ENCODE data around the gene UBTD1.
A peak's percentile ranks its signal among the peaks of the same experiment; 100 is the strongest.
"Not testable (repeated sequence)": the region's sequence is repeated elsewhere in the genome, so short reads cannot be mapped to it uniquely, and the experiment has no call there.

UBTD1 gene

DNA sequence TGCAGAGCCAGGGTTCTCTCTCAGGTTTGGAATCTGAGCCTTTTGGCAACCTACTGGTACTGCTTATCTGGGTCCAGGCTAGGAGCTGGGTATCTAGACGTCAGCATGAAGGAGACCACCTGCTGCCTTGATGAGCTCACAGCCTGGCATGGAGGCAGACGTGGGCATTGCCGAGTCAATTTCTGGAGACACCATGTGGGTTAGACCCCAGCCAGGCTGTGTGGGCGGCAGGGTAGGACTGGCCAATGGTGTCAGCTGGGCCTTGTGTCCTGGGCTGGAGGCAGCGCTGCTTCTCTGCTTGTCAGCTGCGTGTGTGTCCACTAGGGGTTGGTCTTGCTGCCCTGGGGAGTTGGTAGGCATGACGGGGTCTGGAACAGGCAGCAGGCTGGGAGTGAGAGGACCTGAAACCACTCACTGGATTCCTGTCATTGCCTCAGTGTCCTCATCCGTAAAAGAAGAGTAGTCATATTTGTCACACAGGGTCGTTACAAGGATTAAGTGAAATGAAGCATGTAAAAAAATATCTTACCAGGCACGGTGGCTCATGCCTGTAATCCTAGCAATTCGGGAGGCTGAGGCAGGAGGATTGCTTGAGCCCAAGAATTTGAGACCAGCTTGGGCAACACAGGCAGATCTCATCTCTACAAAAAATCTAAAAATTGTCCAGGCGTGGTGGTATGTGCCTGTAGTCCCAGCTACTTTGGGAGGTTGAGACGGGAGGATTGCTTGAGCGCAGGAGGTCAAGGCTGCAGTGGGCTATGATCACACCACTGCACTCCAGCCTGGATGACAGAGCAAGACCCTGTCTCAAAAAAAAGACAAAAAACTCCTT is 42.2 kb downstream of the UBTD1 start:
- no peak for DNase-seq

DNA sequence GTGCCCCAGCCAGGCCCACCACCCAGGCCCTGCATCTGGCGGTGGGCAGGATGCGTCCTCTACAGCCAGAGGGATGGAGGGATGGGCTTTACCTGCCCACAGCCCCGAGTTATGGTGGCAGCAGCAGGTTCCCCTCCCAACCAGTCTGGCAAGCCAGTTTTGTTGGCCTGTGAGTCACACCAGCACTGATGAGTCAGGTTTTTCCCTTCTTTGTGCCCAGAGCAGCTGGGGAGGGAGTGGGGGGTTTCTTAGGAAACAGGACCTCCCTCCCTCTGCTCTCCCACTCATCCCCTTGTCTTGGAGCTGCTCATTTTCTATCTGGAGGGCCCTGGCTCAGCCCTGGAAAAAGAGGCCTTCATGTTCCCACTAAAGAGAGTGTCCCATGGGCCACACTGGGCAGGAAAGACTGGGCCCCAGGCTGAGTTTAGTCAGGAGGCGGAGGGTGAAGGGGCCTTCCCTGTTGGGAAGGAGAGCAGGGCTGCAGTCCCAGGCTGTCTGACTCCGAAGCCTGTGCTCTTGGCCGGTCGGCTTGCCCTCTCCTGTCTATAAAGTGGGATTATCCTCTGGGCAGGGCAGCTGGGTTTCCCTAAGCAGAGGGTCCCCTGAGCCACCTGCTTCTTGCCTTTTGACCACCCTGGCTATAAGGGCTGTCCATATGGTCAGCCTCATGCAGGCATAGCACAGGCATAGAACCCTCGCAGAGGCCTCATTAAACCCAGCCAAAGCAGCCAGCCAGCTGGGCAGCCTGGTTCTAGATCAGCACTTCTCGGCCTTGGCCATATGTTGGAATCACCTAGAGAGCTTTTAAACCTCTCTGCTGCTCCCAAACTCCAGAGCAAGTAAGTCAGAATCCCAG is 43.7 kb downstream of the UBTD1 start:
- DNase-seq: no peak

DNA sequence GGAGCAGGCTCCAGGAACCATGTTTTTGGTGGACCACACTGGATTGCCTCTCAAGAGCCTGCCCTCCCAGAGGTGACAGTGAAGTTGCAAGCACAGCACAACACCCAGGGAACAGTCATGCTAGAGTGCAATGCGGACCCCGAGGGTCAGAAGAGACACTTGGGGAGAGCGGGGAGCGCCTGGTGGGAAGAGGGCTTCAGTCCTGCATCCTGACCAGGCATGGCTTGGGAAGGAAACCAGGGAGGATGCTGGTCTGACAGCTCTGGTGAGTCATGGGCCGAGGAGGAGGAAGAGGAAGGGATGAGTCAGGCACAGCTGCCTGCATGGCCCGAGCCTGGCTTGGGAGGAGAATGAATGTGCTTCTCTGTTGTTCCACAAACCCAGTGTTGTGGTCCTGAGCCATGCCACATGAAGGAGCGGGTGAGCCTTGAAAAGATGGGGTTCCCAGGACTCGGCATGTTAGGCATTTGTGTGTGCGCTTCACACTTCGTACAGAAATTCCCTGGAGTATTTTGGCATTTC is 44.4 kb downstream of the UBTD1 start:
- DNase-seq: no peak

DNA sequence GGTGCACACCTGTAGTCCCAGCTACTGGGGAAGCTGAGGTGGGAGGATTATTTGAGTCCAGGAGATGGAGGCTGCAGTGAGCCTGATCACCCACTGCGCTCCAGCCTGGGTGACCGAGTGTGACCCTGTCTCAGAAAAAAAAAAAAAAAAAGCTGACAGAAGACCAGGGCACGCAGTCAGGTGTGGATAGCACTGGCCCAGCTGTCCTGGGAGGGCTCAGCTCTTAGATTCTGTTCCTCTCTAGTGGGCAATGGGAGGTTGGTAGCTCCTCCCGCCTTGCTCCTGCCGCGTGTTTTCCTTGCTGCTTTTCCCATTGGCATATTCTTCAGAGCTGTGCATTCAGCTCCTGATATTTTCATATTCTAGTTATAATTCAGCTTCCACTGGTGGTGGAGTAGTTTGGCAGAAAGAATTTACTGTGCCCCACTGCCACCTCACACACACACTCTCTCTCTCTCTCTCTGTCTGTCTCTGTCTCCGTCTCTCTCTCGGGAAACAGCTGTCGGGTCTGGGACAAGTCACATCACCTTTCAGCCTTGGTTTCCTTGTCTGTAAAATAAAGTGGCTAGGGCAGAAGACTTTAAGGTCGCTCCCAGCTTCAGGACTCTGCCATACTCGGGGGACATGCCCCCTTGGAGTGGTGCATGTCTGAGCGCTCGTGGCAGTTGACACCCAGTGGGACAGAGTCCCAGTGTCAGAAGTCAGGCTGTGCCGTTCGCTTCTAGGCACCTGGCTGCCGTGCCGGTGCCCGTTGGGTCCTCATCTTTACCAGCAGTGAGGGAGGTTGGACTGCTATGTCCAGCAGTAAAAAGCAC is 47.9 kb downstream of the UBTD1 start:
- DNase-seq: no peak

DNA sequence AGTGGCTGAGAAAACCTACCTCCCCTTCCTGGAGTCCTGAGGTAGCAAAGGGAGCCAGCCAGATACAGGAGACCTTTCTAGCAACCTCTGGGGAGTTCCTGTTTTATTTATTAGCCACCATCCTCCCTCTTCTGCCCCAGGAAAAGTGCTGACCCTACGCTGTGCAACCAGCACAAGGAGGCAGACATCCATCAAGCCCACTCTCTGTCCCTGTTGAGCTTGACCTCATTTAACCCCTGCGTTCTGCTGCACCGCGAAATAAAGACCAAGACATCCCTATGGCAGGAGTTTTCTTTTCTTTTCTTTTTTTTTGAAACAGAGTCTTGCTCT is 48.5 kb downstream of the UBTD1 start:
- DNase-seq: no peak

DNA sequence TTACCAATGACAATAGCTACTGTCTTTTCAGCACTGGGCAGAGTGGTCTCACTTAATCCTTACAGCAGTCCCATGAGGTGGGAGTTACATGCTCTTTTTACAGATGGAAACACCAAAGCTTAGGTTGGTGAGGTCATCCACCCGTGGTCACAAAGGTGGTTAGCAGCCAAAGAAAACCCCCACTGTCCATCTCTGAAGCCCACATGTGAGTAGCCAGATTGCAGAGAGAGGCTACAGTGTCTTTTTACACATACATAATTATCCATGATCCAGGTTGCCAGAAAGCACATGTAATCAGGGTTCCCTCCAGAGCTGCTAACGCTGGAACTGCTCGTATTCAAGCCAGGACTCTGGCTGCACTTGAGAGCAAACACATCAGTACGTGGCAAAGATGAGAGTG is 49.2 kb downstream of the UBTD1 start:
- DNase-seq: no peak

DNA sequence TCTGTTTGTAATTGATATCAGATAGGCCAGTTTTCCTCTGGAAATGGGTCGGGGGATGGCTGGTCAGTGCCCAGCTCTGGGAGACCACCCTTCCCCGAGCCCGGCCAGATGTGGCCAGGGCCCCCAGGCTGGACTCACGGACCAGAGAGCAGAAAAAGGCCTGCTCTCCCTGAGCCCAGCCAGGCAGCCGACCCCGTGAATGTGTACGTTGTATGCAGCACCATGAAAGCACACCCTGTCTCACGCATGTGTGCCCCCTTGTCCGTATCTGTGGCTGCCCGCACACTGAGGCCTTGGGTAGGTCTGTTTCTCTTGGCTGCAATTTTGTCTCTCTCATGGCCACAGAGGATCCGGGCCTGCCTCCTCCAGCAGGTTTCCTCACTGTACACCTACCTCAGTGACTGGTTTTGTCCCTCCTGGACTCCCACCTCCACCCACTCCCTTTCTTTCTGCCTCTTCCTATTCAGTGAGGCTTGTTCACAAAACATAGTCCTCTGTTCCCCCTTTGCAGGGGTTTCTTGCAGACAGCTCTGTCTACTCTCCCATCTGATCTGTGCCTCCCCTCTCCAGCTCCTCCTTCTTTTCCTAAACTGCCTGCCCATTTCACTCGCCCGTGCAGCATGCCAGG is 50.2 kb downstream of the UBTD1 start:
- no peak for DNase-seq

DNA sequence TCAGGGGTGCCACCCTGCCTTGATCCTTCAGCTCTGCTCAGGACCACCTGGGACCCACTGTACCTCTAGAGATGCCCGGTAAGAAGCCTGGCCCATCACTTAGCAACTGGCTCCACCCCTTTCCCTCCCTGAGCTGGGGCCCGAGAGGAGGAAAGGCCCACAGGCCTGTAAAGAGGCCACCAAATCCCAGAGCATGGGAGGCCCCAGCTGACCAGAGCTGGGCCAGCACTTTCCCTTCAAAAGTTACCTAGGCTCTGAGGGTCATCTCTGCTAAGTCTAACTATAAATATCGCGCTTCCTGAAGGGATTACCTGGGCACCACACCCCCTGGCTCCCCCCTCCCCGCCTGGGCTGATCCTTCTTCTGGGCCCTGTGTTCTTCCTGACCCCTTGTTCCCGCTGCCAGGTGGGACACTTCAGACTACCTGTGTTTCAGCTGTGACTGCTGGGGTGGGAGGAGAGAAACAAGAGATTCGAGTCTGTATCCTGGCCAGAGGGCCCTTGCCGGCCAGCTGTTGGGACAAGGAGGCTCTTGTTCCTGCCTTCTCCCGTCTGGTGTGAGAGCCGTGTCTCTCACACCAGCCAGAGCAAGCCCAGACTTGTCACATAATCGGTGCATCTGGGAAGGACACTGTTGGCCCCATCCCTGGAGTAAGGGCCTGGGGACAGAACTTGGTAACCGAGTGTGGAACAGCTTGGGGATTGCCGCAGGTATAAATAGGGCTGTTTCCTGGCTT is 51.0 kb downstream of the UBTD1 start:
- DNase-seq: no peak

DNA sequence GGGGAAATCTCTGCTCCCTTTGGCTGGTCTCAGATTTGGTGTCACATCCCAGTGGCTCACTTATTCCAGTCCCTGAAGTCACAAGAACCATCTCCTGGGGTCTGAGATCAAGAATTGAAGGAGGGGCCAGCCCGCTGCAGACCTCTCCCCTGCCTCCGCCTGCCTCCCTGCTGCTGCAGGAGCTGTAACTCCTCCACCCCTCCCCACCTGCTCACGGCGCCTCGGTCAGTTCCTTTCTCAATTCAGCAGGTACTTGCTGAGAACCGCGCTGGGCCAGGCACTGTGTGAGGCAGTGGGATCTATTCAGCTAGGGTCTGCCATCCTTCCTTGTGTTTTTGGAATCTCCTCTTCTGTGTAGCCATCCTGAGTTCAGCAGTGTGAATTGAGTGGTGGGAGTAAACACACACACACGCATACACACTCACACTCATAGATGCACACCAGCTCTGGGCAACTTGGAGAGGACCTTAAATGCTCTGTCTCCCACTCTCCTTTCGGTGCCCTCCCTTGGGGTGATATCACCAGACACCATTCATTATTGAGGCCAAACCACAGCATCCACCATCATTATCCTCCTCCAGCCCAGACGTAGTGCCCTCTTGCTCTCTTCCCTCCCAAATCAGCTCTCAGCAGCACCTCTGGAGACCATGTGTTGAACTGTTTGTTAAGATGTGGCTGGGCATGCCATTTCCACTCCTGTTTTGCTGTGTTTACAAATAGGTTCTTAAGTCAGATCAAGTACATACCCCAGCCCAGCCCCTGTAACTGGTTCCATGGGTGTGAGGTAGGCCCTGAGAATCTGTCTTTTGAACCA is 51.8 kb downstream of the UBTD1 start:
- no peak for DNase-seq

DNA sequence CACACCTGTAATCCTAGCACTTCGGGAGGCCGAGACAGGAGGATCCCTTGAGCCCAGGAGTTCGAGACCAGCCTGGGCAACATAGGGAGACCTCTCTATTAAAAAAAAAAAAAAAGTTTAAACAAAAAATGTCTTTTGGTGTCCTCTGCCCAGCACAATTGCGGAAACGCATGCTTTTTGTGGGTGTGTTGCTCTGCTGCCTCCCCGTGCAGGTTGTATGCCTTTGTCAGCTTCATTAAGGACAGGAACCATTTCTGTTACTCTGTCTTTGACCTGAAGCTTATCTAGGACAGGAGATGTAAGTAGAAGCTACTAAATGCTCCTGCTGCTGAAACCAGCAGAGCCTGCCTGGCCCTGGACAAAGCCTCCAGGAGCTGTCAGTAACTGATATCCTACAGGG is 52.5 kb downstream of the UBTD1 start:
- no peak for DNase-seq

DNA sequence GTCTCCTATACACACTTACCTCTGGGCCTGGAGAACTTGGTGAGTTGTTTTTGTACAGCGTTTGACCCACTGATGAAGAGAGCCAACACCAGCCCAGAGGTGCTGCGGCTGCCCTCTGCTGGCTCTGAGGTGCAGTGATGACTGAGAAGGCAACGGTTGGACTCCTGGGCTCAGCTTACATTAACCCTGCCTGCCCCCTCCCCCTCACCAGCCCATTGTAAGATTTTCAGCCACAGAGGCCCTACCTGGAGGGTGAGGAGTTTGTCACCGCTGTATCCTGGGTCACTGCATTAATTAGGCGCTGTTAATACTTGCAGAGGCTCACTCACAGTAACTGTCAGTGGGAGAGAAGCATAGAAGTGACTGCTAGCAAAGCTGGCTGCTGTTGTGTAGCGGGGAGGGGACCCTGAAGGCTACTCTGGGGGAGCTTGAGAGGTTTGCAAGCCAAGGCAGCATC is 54.9 kb downstream of the UBTD1 start:
- peak; percentile 33 for DNase-seq

DNA sequence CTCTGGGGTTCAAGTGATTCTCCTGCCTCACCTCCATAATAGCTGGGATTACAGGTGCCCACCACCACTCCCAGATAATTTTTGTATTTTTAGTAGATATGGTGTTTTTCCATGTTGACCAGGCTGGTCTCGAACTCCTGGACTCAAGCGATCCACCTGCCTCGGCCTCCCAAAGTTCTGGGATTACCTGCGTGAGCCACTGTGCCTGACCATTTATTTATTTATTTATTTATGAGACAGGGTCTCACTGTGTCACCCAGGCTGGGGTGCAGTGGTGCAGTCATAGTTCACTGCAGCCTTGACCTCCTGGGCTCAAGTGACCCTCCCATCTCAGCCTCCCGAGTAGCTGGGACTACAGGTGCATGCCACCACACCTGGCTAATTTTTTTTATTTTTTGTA is 55.6 kb downstream of the UBTD1 start:
- DNase-seq: not testable (repeated sequence)

DNA sequence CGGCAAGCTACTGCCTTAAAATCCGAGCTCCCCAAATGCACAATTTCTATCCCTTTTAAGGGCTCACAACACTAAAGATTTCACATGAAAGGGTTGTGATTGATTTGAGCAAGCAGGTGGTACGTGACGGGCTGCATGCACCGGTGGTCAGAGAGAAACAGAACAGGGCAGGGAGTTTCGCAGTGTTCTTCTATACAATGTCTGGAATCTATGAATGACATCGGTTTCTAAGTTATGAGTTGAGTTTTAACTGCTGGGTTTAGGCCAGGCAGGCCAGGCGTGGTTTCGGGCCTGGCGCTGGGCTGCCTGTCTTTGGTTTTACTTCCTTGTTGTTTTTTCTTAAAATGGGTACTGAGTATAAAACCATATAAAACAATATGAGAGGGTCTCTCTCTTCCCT is 56.8 kb downstream of the UBTD1 start:
- DNase-seq: not testable (repeated sequence)

DNA sequence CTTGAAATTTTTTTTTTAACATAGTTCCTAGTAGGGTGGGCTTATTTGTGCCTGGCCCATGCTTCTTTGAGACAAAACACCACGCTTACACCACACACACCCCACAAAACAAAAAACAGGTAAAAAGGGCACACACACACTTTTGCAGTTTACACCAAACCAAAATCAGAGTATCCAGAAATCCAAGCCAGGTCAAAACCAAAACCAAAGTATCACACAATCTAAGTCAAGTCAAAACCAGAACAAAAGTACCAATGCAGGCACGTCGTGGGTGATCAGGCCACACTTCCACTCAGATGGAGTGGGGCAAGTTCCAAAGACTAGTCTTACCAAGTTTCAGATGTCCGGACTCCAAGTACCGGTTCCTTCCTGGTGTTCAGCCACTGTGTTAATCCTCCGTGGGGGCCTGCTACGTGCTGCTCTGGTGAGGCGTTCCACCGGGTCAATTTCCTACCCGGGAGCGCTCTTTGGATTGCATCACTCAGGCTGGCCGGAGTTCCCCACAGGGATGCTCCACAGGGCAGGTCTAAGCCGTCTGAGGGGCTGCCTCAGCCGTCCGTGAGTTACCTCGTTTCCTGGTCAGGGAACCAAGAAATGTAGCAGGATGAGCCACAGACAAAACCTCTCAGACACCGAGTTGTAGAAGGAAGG is 62.1 kb downstream of the UBTD1 start:
- DNase-seq: not testable (repeated sequence)

DNA sequence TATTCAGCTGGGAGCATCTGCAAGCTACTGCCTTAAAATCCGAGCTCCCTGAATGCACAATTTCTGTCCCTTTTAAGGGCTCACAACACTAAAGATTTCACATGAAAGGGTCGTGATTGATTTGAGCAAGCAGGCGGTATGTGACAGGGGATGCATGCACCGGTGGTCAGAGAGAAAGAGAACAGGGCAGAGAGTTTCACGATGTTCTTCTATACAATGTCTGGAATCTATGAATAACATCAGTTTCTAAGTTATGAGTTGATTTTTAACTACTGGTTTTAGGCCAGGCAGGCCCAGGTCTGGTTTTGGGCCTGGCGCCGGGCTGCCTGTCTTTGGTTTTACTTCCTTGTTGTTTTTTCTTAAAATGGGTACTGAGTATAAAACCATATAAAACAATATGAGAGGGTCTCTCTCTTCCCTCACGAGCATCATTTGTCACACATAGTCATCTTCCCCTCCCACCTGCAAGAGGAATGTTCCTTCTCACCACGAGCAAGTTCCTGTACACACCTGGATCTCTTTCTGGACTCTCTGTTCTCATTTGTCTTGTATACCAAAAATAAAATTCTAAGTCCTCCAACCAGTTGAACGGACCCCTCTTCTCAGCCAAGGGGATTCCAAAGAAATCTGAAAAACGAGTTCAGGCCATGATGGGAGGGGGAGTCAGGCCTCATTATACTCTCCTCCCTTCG is 62.8 kb downstream of the UBTD1 start:
- DNase-seq: not testable (repeated sequence)

DNA sequence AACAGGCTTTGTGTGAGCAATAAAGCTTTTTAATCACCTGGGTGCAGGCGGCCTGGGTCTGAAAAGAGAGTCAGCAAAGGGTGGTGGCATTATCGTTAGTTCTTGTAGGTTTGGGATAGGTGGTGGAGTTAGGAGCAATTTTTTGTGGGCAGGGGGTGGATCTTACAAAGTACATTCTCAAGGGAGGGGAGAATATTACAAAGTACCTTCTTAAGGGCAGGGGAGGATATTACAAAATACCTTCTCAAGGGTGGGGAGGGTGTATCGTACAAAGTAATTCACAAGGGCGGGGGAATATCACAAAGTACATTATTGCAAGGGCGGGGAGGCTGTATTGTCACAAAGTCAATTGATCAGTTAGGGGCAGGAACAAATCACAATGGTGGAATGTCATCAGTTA is 63.6 kb downstream of the UBTD1 start:
- DNase-seq: not testable (repeated sequence)

DNA sequence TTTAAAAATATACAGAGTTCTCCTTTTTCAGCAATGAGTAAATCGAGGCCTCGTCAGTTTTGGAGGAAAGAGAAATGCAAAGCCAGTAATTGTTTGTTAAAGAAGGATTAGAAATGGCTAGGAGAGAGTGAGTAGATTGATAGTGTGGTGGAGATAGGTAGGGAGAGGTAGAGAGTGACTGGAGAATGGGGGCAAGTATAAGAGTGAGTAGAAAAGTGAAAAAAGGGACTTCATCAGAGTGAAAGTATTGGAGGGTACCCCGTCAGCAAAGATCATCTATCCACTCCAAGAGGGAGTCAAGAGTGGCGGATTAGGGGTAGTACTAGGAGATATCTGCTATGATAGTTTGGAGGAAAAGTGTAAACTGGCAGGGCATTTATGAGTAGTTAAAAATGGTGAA is 64.6 kb downstream of the UBTD1 start:
- DNase-seq: no peak

DNA sequence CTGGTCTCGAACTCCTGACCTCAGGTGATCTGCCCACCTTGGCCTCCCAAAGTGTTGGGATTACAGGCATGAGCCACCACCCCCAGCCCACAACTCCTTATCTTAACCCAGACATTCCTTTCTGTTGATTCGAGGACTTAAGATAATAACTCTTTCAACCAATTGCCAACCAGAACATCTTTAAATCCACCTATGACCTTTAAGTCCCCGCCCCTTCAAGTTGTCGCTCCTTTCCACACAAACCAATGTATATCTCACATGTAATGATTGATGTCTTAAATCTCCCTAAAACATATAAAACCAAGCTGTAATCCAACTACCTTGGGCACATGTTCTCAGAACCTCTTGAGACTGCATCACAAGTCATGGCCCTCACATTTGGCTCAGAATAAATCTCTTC is 66.1 kb downstream of the UBTD1 start:
- no peak for DNase-seq

DNA sequence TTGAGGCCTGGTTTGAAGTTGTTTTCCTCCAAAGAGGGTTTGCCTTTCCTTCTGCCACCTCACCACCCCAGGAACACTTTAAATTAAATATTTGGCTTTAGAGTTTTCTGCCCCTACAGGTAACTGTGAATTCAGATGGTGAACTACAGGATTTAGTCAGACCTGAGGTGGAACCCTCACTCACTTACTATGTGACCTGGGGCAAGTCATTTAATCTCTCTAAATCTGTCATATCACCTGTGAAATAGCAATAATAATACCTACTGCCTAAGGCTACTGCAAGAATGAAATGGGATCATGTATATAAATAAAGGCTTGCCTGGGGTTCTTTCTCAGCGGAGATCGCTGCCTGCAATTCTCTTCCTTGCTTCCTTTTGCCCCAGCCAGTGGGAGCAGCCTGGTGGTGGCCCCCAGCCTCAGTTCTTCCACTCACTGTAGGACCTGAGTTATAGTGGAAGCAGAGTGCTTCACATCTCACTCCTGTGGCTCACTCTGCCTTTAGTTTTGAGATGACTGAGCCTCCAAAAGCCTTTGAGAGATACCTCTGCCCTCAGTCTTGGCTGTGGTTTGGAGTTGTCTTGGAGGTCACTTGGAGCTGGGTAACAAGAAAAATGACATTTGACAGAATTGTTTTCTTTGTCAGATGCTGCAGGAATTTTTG is 67.7 kb downstream of the UBTD1 start:
- DNase-seq: no peak

Data from central memory CD4-positive, alpha-beta T cell (primary cell).